ENCODE data around the gene TMEM196. TPM values are rescaled to one million over a fixed set of nuclear protein-coding genes. Genes with fewer than 3 reads are reported as not detected.

Gene TMEM196
- total and polyA plus RNA-seq, 9 of the 15 experiments (the other 6 are each of a cell fraction or from before 2014, with no cell fraction given) = not detected

- in situ Hi-C loops (cut with MboI) = loop anchor here (25.0 kb wide), 2 partner anchors 400 to 575 kb away; partner anchors contain the start of gene ITGB8
- Histone ChIP-seq H4K20me1 (replicated peaks; ENCODE audit: control insufficient read depth, insufficient read depth, low read length) (no peaks in the 10 kb centered on the region), H3K27me3 (ENCODE audit: control insufficient read depth in 2 of 2, insufficient read depth in 2 of 2, low read length in 2 of 2) (no peaks in the 10 kb centered on the region), H3K79me2 (ENCODE audit: control insufficient read depth, insufficient read depth, low read length) (no peaks in the 10 kb centered on the region), H3K4me1 (replicated peaks in 1 of 2; ENCODE audit: control insufficient read depth in 2 of 2, insufficient read depth in 2 of 2, low read length in 2 of 2) (no peaks in the 10 kb centered on the region), H3K4me2 (ENCODE audit: insufficient read depth, low read length) (no peak overlapping the region), H3K9me1 (ENCODE audit: control insufficient read depth, insufficient read depth, low read length) (no peaks in the 10 kb centered on the region), H2AFZ (ENCODE audit: low read depth, low read length) (no peak overlapping the region), H3K27ac (ENCODE audit: extremely low read depth, low read depth, low read length) (no peak overlapping the region), H3K36me3 (ENCODE audit: control insufficient read depth, insufficient read depth, low read length) (no peaks in the 10 kb centered on the region), H3K9ac (ENCODE audit: insufficient read depth in 1 of 2, low read depth in 2 of 2, low read length in 2 of 2) (no peak overlapping the region), H3K9me3 (replicated peaks; ENCODE audit: control insufficient read depth, insufficient read depth, low read depth, low read length) (no peaks in the 10 kb centered on the region), H3K4me3 (no peak overlapping the region)
- ATAC-seq (no peak), DNase-seq (ENCODE audit: extremely low read depth in 1 of 4, low spot score in 3 of 4) (no peak), FAIRE-seq (no peak)
- 3% methylated on average over 3 of the region's 3 CpGs for WGBS (ENCODE audit: insufficient coverage, low coverage, missing lambda C conversion rate)
- no TSS peak for BruUV-seq (replicated peaks)
- intact Hi-C loops (cut with micrococcal nuclease) = no loop called here
- POLR2A ChIA-PET = no interaction called here
- TF ChIP-seq, protein P1, sequence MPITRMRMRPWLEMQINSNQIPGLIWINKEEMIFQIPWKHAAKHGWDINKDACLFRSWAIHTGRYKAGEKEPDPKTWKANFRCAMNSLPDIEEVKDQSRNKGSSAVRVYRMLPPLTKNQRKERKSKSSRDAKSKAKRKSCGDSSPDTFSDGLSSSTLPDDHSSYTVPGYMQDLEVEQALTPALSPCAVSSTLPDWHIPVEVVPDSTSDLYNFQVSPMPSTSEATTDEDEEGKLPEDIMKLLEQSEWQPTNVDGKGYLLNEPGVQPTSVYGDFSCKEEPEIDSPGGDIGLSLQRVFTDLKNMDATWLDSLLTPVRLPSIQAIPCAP (CRISPR knock-in tag; IDR thresholded peaks at IDR 0.05; ENCODE audit: borderline replicate concordance) = no peak
- TF ChIP-seq HMG20B (CRISPR knock-in tag; IDR thresholded peaks at IDR 0.05) (no peak), ZNF589 (CRISPR knock-in tag; IDR thresholded peaks at IDR 0.05; ENCODE audit: low read depth) (no peak), RFX5 (IDR thresholded peaks at IDR 0.05; ENCODE audit: low read depth, low read length) (no peak), TCF15 (CRISPR knock-in tag; IDR thresholded peaks at IDR 0.05) (no peak), PCBP1 (IDR thresholded peaks at IDR 0.05; ENCODE audit: low read depth, low read length, poor library complexity, severe bottlenecking) (no peak), ELF1 (tag; IDR thresholded peaks at IDR 0.05) (no peak), CBFB (CRISPR knock-in tag; IDR thresholded peaks at IDR 0.05) (no peak)
- CTCF ChIA-PET (ENCODE audit: low intra/inter-chr PET ratio) = no interaction called here
These were observed 10.8 kb downstream of the TMEM196 start for GRCh38 chr7:19762631-19763030.

Data from K562 (cell line).